Measurements from ENCODE around the gene MSMB. TPM values are rescaled to one million over a fixed set of nuclear protein-coding genes. Genes with fewer than 3 reads are reported as not detected.
"Not testable (repeated sequence)": the region's sequence is repeated elsewhere in the genome, so short reads cannot be mapped to it uniquely, and the experiment has no call there.

The MSMB gene
- total RNA-seq, 1 donor: not detected

DNA sequence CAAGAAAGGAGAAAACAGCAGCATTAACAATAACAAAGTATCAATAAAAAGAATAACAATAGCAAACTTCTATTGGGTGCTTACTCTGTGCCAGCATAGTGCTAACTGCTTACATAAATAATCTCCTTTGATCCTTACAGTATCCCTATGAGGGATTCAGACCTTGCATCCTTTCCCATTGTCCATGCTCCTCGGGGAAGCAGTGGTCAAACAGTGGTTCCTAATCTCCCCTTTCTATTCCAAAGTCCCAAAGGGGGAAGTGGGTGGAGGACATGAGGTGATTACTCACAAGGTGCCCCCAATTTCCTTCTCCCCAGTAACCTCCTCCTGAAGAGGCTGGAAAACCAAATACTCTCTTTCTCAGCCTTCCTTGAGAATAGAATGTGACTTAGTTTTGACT is 22.0 kb upstream of the MSMB start:
- Histone ChIP-seq H3K9me3 (ENCODE audit: low read depth, low read length) (no peaks in the 10 kb centered on the region), H3K27ac (ENCODE audit: low read depth, low read length) (no peak overlapping the region), H4K20me1 (ENCODE audit: insufficient read depth, low read length) (no peaks in the 10 kb centered on the region), H3K4me1 (ENCODE audit: insufficient read depth, low read length) (no peaks in the 10 kb centered on the region), H3K4me3 (ENCODE audit: insufficient read depth, low read length) (no peak overlapping the region), H3K27me3 (ENCODE audit: insufficient read depth, low read length) (no peaks in the 10 kb centered on the region), H3K79me2 (ENCODE audit: insufficient read depth, low read length) (no peaks in the 10 kb centered on the region), H2AFZ (ENCODE audit: low read length) (no peak overlapping the region), H3K36me3 (ENCODE audit: insufficient read depth, low read length) (no peaks in the 10 kb centered on the region), H3K4me2 (ENCODE audit: insufficient read depth, low read length) (no peak overlapping the region)
- TF ChIP-seq, protein P1, sequence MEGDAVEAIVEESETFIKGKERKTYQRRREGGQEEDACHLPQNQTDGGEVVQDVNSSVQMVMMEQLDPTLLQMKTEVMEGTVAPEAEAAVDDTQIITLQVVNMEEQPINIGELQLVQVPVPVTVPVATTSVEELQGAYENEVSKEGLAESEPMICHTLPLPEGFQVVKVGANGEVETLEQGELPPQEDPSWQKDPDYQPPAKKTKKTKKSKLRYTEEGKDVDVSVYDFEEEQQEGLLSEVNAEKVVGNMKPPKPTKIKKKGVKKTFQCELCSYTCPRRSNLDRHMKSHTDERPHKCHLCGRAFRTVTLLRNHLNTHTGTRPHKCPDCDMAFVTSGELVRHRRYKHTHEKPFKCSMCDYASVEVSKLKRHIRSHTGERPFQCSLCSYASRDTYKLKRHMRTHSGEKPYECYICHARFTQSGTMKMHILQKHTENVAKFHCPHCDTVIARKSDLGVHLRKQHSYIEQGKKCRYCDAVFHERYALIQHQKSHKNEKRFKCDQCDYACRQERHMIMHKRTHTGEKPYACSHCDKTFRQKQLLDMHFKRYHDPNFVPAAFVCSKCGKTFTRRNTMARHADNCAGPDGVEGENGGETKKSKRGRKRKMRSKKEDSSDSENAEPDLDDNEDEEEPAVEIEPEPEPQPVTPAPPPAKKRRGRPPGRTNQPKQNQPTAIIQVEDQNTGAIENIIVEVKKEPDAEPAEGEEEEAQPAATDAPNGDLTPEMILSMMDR (IDR thresholded peaks at IDR 0.05; ENCODE audit: extremely low read depth, low read depth, low read length): no peak
- DNase-seq (ENCODE audit: insufficient read length, low spot score, missing footprints): no peak

DNA sequence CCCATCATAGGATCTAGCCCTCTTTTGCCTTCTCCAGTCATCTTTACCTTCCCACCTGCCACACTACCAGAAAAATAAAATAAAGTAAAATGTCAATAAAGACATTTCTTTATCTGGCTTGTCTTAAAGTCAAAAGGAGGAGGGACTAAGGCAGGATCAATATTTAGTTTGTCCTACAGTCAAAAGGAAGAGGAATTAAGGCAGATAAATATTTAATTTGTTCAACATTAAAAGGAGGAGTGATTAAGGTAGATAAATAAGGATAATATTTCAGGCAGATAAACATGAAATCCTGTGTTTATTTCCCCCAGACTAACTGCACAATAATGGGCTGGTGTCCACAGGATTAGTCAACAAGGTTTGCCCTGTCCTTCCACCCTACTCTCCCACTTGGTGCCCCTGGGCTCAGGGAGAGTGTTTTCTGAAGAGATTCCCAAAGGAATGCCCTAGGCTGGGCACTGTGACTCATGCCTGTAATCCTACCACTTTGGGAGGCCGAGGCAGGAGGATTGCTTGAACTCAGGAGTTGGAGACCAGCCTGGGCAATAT is 18.3 kb upstream of the MSMB start:
- Histone ChIP-seq H3K27me3 (ENCODE audit: insufficient read depth, low read length) (peaks cover 3% of the 10 kb centered on the region), H3K4me1 (ENCODE audit: insufficient read depth, low read length) (no peaks in the 10 kb centered on the region), H3K4me3 (ENCODE audit: insufficient read depth, low read length) (no peak overlapping the region), H3K9me3 (ENCODE audit: low read depth, low read length) (no peaks in the 10 kb centered on the region), H4K20me1 (ENCODE audit: insufficient read depth, low read length) (no peaks in the 10 kb centered on the region), H3K36me3 (ENCODE audit: insufficient read depth, low read length) (no peaks in the 10 kb centered on the region), H3K27ac (ENCODE audit: low read depth, low read length) (no peak overlapping the region), H2AFZ (ENCODE audit: low read length) (no peak overlapping the region), H3K79me2 (ENCODE audit: insufficient read depth, low read length) (no peaks in the 10 kb centered on the region), H3K4me2 (ENCODE audit: insufficient read depth, low read length) (no peak overlapping the region)
- DNase-seq (ENCODE audit: insufficient read length, low spot score, missing footprints): no peak
- TF ChIP-seq, protein P1 (IDR thresholded peaks at IDR 0.05; ENCODE audit: extremely low read depth, low read depth, low read length): no peak

DNA sequence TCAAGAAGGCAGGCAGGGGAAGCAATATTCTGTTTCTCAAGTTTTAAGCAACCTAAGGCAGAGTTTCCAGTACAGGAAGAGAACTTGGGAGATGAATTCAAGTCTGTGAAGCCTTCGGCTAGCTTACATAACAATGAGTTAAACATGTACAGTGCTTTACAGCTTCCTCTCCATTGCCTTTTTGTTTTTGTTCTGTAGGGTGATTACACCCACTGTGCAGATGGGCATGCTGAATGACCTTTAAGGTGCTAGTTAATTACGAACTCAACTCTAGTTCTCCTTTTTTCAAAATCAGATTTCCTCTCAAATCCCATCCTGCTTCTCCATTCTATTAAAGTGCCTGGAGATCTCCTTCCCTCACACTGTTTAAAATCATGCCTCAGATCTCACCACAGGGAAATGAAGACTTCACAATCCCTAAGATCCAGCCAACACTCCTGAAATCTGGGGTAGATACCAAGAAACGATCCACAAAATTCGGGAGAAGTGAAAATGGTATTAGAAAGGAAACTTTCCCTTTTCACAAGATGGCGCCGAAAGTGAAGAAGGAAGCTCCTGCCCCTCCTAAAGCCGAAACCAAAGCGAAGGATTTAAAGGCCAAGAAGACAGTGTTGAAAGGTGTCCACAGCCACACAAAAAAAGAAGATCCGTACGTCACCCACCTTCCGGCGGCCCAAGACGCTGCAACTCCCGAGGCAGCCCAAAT is 16.8 kb upstream of the MSMB start:
- H3K4me2 ChIP-seq (ENCODE audit: insufficient read depth, low read length): no peak overlapping the region
- H3K9me3 ChIP-seq (ENCODE audit: low read depth, low read length): no peaks in the 10 kb centered on the region
- H3K27me3 ChIP-seq (ENCODE audit: insufficient read depth, low read length): peaks cover 3% of the 10 kb centered on the region
- H3K36me3 ChIP-seq (ENCODE audit: insufficient read depth, low read length): no peaks in the 10 kb centered on the region
- H3K79me2 ChIP-seq (ENCODE audit: insufficient read depth, low read length): no peaks in the 10 kb centered on the region
- DNase-seq (ENCODE audit: insufficient read length, low spot score, missing footprints): no peak
- no peak overlapping the region for H2AFZ ChIP-seq (ENCODE audit: low read length)
- H4K20me1 ChIP-seq (ENCODE audit: insufficient read depth, low read length): no peaks in the 10 kb centered on the region
- TF ChIP-seq, protein P1 (IDR thresholded peaks at IDR 0.05; ENCODE audit: extremely low read depth, low read depth, low read length): no peak
- H3K4me1 ChIP-seq (ENCODE audit: insufficient read depth, low read length): no peaks in the 10 kb centered on the region
- H3K4me3 ChIP-seq (ENCODE audit: insufficient read depth, low read length): no peak overlapping the region
- H3K27ac ChIP-seq (ENCODE audit: low read depth, low read length): no peak overlapping the region

DNA sequence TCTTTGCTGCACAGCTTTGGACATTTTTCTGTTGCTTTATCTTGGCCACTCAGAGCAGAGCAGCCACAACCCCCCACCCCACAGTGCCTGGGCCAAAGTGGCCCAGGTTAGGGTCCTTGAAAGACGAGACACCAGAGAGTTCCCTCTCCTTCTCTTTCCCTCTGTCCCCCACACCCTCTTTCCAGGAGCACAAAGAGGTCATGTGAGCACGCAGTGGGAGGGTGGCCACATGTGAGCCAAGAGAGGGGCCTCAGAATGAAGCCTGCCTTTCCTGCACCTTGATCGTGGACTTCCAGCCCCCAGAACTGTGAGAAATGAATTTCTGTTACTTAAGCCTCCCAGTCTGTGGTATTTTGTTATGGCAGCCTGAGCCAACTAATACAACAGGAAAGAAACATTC is 14.6 kb upstream of the MSMB start:
- no peak overlapping the region for H2AFZ ChIP-seq (ENCODE audit: low read length)

DNA sequence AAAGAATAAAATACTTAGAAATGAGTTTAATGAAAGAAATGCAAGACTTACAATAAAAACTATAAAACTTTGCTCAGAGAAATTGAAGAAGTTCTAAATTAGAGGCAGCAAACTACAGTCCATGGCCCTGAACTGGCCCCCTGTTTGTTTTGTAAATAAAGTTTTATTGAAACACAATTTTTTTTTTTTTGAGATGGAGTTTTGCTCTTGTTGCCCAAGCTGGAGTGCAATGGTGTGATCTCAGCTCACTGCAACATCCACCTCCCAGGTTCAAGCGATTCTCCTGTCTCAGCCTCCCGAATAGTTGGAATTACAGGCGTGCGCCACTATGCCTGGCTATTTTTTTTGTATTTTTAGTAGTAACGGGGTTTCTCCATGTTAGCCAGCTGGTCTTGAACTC is 11.9 kb upstream of the MSMB start:
- not testable (repeated sequence) for H3K27ac ChIP-seq (ENCODE audit: low read depth, low read length); H3K4me2 ChIP-seq (ENCODE audit: insufficient read depth, low read length); H3K27me3 ChIP-seq (ENCODE audit: insufficient read depth, low read length); DNase-seq (ENCODE audit: insufficient read length, low spot score, missing footprints); H2AFZ ChIP-seq (ENCODE audit: low read length); H3K4me1 ChIP-seq (ENCODE audit: insufficient read depth, low read length); H4K20me1 ChIP-seq (ENCODE audit: insufficient read depth, low read length); H3K4me3 ChIP-seq (ENCODE audit: insufficient read depth, low read length); H3K9me3 ChIP-seq (ENCODE audit: low read depth, low read length); H3K79me2 ChIP-seq (ENCODE audit: insufficient read depth, low read length); H3K36me3 ChIP-seq (ENCODE audit: insufficient read depth, low read length)

More for the DNA sequence above, 14.6 kb upstream of the MSMB start:
- TF ChIP-seq, protein P1 (IDR thresholded peaks at IDR 0.05; ENCODE audit: extremely low read depth, low read depth, low read length): no peak
- DNase-seq (ENCODE audit: insufficient read length, low spot score, missing footprints): no peak
- Histone ChIP-seq H3K36me3 (ENCODE audit: insufficient read depth, low read length) (no peaks in the 10 kb centered on the region), H3K4me1 (ENCODE audit: insufficient read depth, low read length) (no peaks in the 10 kb centered on the region), H4K20me1 (ENCODE audit: insufficient read depth, low read length) (no peaks in the 10 kb centered on the region), H3K4me3 (ENCODE audit: insufficient read depth, low read length) (no peak overlapping the region), H3K27ac (ENCODE audit: low read depth, low read length) (no peak overlapping the region), H3K9me3 (ENCODE audit: low read depth, low read length) (no peaks in the 10 kb centered on the region), H3K4me2 (ENCODE audit: insufficient read depth, low read length) (no peak overlapping the region), H3K79me2 (ENCODE audit: insufficient read depth, low read length) (no peaks in the 10 kb centered on the region), H3K27me3 (ENCODE audit: insufficient read depth, low read length) (peaks cover 3% of the 10 kb centered on the region)

Measured in osteoblast (primary cell).